ENCODE measurements around the gene HMOX2. TPM values are rescaled to one million over a fixed set of nuclear protein-coding genes. Genes with fewer than 3 reads are reported as not detected.

The HMOX2 gene
- total RNA-seq, 1 donor from 2014 or later: 53.8 TPM

- H3K4me1 ChIP-seq: peaks cover 34% of the 10 kb centered on the region
- peak in 1 of 2 donors; percentile 14 for ATAC-seq
- H3K4me3 ChIP-seq: no peak overlapping the region
- TF ChIP-seq CTCF (IDR thresholded peaks at IDR 0.05): no peak
- H3K27me3 ChIP-seq (ENCODE audit: low read depth): no peaks in the 10 kb centered on the region
- H3K36me3 ChIP-seq: peaks cover 15% of the 10 kb centered on the region
- no peak for DNase-seq
- intact Hi-C loops (cut with DNase I): no loop called here
- H3K9me3 ChIP-seq: no peaks in the 10 kb centered on the region
- H3K27ac ChIP-seq: no peak overlapping the region
Observed at GRCh38 chr16:4501071-4501478, 24.9 kb downstream of the HMOX2 start.

GRCh38 chr16:4505356-4506147, 29.4 kb downstream of the HMOX2 start:
- intact Hi-C loops (cut with DNase I): no loop called here
- TF ChIP-seq CTCF (IDR thresholded peaks at IDR 0.05): no peak

GRCh38 chr16:4506450-4506849, 30.3 kb downstream of the HMOX2 start:
- peaks cover 57% of the 10 kb centered on the region for H3K36me3 ChIP-seq

More at GRCh38 chr16:4505356-4506147, 29.4 kb downstream of the HMOX2 start:
- H3K4me3 ChIP-seq: no peak overlapping the region
- H3K9me3 ChIP-seq: no peaks in the 10 kb centered on the region
- H3K27me3 ChIP-seq (ENCODE audit: low read depth): no peaks in the 10 kb centered on the region
- peak overlapping the region; percentile 56 for H3K27ac ChIP-seq
- peak; percentile 60 to 76 for ATAC-seq
- DNase-seq: peak; percentile 80
- H3K4me1 ChIP-seq: peaks cover 31% of the 10 kb centered on the region
- H3K36me3 ChIP-seq: peaks cover 48% of the 10 kb centered on the region

GRCh38 chr16:4507588-4508345, 31.6 kb downstream of the HMOX2 start:
- Histone ChIP-seq H3K4me3 (no peak overlapping the region), H3K36me3 (peaks cover 70% of the 10 kb centered on the region), H3K9me3 (no peaks in the 10 kb centered on the region), H3K4me1 (peaks cover 33% of the 10 kb centered on the region), H3K27ac (no peak overlapping the region), H3K27me3 (ENCODE audit: low read depth) (no peaks in the 10 kb centered on the region)
- DNase-seq (no peak), ATAC-seq (no peak)
- intact Hi-C loops (cut with DNase I): no loop called here
- TF ChIP-seq CTCF (IDR thresholded peaks at IDR 0.05): no peak

More at GRCh38 chr16:4506450-4506849, 30.3 kb downstream of the HMOX2 start:
- no peak for DNase-seq
- TF ChIP-seq CTCF (IDR thresholded peaks at IDR 0.05): peak; percentile 79
- Histone ChIP-seq H3K4me1 (peaks cover 30% of the 10 kb centered on the region), H3K9me3 (no peaks in the 10 kb centered on the region), H3K27ac (no peak overlapping the region), H3K4me3 (no peak overlapping the region), H3K27me3 (ENCODE audit: low read depth) (no peaks in the 10 kb centered on the region)
- peak; percentile 81 to 87 for ATAC-seq
- intact Hi-C loops (cut with DNase I): no loop called here

- Histone ChIP-seq H3K9me3 (no peaks in the 10 kb centered on the region), H3K27me3 (ENCODE audit: low read depth) (no peaks in the 10 kb centered on the region), H3K4me3 (no peak overlapping the region), H3K27ac (no peak overlapping the region), H3K4me1 (peaks cover 41% of the 10 kb centered on the region), H3K36me3 (peaks cover 79% of the 10 kb centered on the region)
- intact Hi-C loops (cut with DNase I): no loop called here
- no peak for DNase-seq
- ATAC-seq: no peak
- TF ChIP-seq CTCF (IDR thresholded peaks at IDR 0.05): no peak
Observed at GRCh38 chr16:4508806-4509205, 32.6 kb downstream of the HMOX2 start.
